Stimulated activated CD4-positive, alpha-beta T cell treated with anti-CD3 and anti-CD28 coated beads, Interleukin-2, amount 100 ng/mL, for 4 hours (primary cell): ENCODE results near the gene FHL5.
"Not testable (repeated sequence)": the region's sequence is repeated elsewhere in the genome, so short reads cannot be mapped to it uniquely, and the experiment has no call there.

Experiments
- DNase-seq: peaks from one replicate; pipeline ENCODE4 v3.0.0-alpha.2; 2020; ENCODE audit warnings: low read depth

Gene FHL5

GRCh38 chr6:96562886-96563285 lies at the start of gene FHL5:
TSS of gene FHL5 (plus strand) at chr6:96563128. CDS start at chr6:96603614, 40,486 bp downstream.
- DNase-seq, result no peak

GRCh38 chr6:96520171-96521115 lies 42.5 kb upstream of the FHL5 start:
- no peak for DNase-seq

GRCh38 chr6:96521306-96521643 lies 41.7 kb upstream of the FHL5 start:
- DNase-seq, result no peak

- peak; percentile 89 for DNase-seq
These were observed 41.1 kb upstream of the FHL5 start, which contains the start of gene UFL1 for GRCh38 chr6:96521644-96522464. TSS of gene UFL1 (plus strand) at chr6:96521806. CDS start at chr6:96521874, 68 bp downstream.

- no peak for DNase-seq
These were observed 40.4 kb upstream of the FHL5 start for GRCh38 chr6:96522465-96523009.

- DNase-seq, result no peak
These were observed 34.7 kb upstream of the FHL5 start for GRCh38 chr6:96528193-96528592.

GRCh38 chr6:96532399-96532798 lies 30.5 kb upstream of the FHL5 start:
- no peak for DNase-seq

GRCh38 chr6:96537726-96538125 lies 25.2 kb upstream of the FHL5 start:
- DNase-seq, result no peak

- DNase-seq, result no peak
These were observed 20.2 kb upstream of the FHL5 start for GRCh38 chr6:96542702-96543101.

- no peak for DNase-seq
These were observed 17.0 kb upstream of the FHL5 start for GRCh38 chr6:96545882-96546281.

GRCh38 chr6:96547654-96548053 lies 15.3 kb upstream of the FHL5 start:
- DNase-seq, result no peak

- DNase-seq, result no peak
These were observed 8.4 kb upstream of the FHL5 start for GRCh38 chr6:96554558-96554957.

GRCh38 chr6:96559740-96560139 lies 3.2 kb upstream of the FHL5 start:
- not testable (repeated sequence) for DNase-seq

- no peak for DNase-seq
These were observed 925 bp downstream of the FHL5 start for GRCh38 chr6:96563853-96564252.

GRCh38 chr6:96570053-96570452 lies 7.1 kb downstream of the FHL5 start:
- DNase-seq, result no peak

- no peak for DNase-seq
These were observed 8.6 kb downstream of the FHL5 start for GRCh38 chr6:96571551-96571950.

GRCh38 chr6:96575359-96575758 lies 12.4 kb downstream of the FHL5 start:
- DNase-seq, result no peak

GRCh38 chr6:96576221-96576620 lies 13.3 kb downstream of the FHL5 start:
- no peak for DNase-seq

- DNase-seq, result no peak
These were observed 19.1 kb downstream of the FHL5 start for GRCh38 chr6:96582021-96582420.

GRCh38 chr6:96582436-96582835 lies 19.5 kb downstream of the FHL5 start:
- DNase-seq, result no peak

GRCh38 chr6:96604420-96604819 lies 41.5 kb downstream of the FHL5 start:
- DNase-seq, result no peak

- no peak for DNase-seq
These were observed 45.1 kb downstream of the FHL5 start for GRCh38 chr6:96608074-96608473.

- DNase-seq, result no peak
These were observed 47.1 kb downstream of the FHL5 start for GRCh38 chr6:96610019-96610418.
